ENCODE results near the gene CCNC. TPM values are rescaled to one million over a fixed set of nuclear protein-coding genes. Genes with fewer than 3 reads are reported as not detected.
A peak's percentile ranks its signal among the peaks of the same experiment; 100 is the strongest.

The CCNC gene
- total RNA-seq, 4 donors from 2014 or later = 35.6 to 69.4 (median 67.1) TPM

DNA sequence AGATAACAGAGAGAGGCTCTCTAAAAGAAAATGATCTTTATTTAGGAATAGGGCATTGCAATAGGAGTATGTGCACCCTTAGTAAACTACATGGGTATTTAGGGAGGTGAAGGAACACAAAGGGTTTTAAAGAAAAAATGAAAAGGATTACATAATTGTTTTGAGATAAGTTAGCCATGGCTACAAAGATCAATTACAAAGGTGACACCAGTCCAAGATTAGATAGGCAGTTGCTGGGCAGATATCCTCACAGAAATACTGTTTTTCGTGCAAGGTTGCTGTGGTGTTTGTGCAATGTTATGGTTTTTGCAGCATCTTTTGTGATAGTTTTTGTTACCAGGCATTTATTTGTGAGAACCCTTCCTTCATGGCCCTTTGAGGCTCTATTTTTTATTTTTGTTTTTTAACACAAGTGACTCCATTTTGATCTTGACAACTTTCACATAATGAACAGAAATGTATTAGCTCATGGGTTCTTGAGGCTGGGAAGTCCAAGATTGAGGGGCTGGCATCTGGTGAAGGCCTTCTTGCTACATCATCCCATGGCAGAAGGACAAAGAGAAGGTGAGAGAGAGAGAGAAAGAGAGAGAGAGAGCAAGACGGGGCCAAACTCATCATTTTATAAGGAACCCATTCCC is 5.6 kb upstream of the CCNC start:
- TF ChIP-seq POLR2A (IDR thresholded peaks at IDR 0.05) = no peak
- TF ChIP-seq, protein P1, sequence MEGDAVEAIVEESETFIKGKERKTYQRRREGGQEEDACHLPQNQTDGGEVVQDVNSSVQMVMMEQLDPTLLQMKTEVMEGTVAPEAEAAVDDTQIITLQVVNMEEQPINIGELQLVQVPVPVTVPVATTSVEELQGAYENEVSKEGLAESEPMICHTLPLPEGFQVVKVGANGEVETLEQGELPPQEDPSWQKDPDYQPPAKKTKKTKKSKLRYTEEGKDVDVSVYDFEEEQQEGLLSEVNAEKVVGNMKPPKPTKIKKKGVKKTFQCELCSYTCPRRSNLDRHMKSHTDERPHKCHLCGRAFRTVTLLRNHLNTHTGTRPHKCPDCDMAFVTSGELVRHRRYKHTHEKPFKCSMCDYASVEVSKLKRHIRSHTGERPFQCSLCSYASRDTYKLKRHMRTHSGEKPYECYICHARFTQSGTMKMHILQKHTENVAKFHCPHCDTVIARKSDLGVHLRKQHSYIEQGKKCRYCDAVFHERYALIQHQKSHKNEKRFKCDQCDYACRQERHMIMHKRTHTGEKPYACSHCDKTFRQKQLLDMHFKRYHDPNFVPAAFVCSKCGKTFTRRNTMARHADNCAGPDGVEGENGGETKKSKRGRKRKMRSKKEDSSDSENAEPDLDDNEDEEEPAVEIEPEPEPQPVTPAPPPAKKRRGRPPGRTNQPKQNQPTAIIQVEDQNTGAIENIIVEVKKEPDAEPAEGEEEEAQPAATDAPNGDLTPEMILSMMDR (IDR thresholded peaks at IDR 0.05) = no peak
- Histone ChIP-seq H3K4me1 (peaks cover 0 to 1% (median 0%) of the 10 kb centered on the region in 3 donors), H3K36me3 (no peaks in the 10 kb centered on the region), H3K27me3 (no peaks in the 10 kb centered on the region), H3K4me3 (no peak overlapping the region), H3K9me3 (no peaks in the 10 kb centered on the region), H3K27ac (no peak overlapping the region)
- WGBS, 2 donors = 83 to 87% methylated on average over 2 of the region's 2 CpGs
- no peak for DNase-seq
- intact Hi-C loops (cut with DNase I) = no loop called here

DNA sequence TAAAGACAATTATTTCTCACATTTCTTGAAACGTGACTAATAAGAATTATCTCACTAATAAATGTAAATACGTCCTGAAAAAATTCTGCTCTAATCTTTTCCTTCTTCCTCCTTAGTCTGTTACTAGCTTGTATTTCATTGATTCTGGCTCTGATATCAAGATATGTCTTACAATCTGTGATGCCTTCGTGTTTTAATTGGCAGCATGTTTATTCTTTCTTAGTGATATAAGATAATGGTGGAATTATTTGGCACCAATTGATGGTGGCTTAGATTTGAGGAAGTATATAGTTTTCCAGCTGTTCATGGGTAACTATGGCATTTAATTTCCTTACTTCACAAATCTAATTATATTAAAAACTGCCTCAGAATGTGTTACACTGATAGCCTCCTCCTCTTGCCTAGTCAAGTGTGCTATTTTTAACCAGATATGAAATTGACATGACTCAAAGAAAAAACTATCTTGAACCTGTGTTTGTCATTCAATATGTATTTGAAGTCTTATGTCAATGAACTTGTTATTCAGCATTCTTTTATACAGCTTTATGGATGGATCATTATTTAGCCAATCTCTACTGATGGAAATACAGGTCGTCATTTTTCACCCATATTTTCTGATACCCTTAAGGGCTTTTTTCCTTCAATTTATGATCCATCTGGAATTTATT is 5.3 kb downstream of the CCNC start:
- Histone ChIP-seq H3K4me1 (peaks cover 10 to 45% (median 12%) of the 10 kb centered on the region in 3 donors), H3K9me3 (no peaks in the 10 kb centered on the region), H3K4me3 (no peak overlapping the region), H3K27me3 (no peaks in the 10 kb centered on the region), H3K27ac (peak overlapping the region in 1 of 4 donors; percentile 27), H3K36me3 (peaks cover 0 to 26% (median 0%) of the 10 kb centered on the region in 3 donors)
- intact Hi-C loops (cut with DNase I) = no loop called here
- TF ChIP-seq, protein P1 (IDR thresholded peaks at IDR 0.05) = no peak
- no peak for TF ChIP-seq POLR2A (IDR thresholded peaks at IDR 0.05)
- DNase-seq = no peak
- WGBS, 2 donors = 42 to 46% methylated on average over 4 of the region's 4 CpGs

DNA sequence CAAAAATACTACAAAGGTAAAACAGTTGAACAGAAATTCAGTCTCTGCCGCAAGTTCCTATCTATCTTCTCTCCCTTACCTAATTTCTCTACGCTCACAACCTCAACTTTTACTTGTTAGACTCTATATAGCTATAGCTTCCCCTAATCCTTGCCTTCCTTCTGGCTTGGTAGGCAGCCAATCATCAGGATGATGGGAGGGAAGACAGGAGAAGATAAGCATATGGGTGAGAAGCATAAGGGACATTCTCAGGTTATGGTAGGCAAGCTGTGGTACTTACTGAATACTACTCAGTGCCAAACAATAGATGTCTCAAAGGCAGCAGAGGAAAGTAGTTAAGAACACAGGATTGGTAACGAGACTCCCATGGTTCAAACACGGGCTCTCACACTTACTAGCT is 7.8 kb downstream of the CCNC start:
- Histone ChIP-seq H3K9me3 (no peaks in the 10 kb centered on the region), H3K4me3 (no peak overlapping the region), H3K27ac (no peak overlapping the region), H3K36me3 (peaks cover 0 to 51% (median 0%) of the 10 kb centered on the region in 3 donors), H3K27me3 (no peaks in the 10 kb centered on the region), H3K4me1 (peaks cover 0 to 22% (median 5%) of the 10 kb centered on the region in 3 donors)
- DNase-seq = no peak
- TF ChIP-seq, protein P1 (IDR thresholded peaks at IDR 0.05) = no peak
- no peak for TF ChIP-seq POLR2A (IDR thresholded peaks at IDR 0.05)
- 96 to 98% methylated on average over 4 of the region's 4 CpGs for WGBS, 2 donors
- intact Hi-C loops (cut with DNase I) = no loop called here

DNA sequence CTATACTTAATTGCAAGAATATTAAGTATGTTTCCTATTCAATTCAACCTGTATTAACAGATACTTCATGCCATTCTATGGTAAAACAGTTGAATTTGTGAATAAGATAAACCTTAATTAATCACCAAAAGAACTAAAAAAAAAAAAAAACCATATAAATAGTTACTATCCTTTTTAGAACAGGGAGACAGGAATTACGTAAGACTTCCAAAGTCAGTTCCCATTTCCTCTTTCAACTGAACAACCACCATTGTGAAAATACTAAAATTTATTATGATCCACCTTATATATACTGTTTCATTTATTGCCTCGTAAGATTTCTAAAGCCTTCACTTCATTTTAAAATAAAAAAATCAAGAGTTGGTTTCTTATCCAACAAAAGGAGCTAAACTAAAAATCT is 9.4 kb downstream of the CCNC start:
- intact Hi-C loops (cut with DNase I) = no loop called here
- H3K27me3 ChIP-seq = no peaks in the 10 kb centered on the region
- no peak for DNase-seq
- peaks cover 0 to 67% (median 0%) of the 10 kb centered on the region in 3 donors for H3K36me3 ChIP-seq
- no peaks in the 10 kb centered on the region for H3K9me3 ChIP-seq
- WGBS, 2 donors = 83 to 86% methylated on average over 2 of the region's 2 CpGs
- H3K4me1 ChIP-seq = peaks cover 0 to 18% (median 5%) of the 10 kb centered on the region in 3 donors
- H3K4me3 ChIP-seq = no peak overlapping the region
- TF ChIP-seq, protein P1 (IDR thresholded peaks at IDR 0.05) = no peak
- TF ChIP-seq POLR2A (IDR thresholded peaks at IDR 0.05) = no peak
- H3K27ac ChIP-seq = no peak overlapping the region

DNA sequence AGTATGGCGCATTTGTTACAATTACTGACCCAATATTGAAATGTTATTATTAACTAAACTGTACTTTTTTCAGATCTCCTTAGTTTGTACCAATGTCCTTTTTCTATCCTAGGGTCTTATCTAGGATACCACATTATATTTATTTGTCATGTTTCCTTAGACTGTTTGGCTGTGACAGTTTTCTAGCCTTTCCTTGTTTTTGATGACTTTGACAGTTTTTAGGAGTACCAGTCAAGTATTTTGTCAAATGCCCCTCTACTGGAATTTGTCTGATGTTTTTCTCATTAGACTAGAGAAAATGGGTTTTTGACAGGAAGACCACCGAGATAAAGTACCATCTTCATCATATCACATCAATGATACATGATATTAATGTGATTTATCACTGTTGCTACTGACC is 14.6 kb downstream of the CCNC start:
- Histone ChIP-seq H3K36me3 (peaks cover 0 to 85% (median 0%) of the 10 kb centered on the region in 3 donors), H3K4me3 (no peak overlapping the region), H3K27me3 (no peaks in the 10 kb centered on the region), H3K27ac (no peak overlapping the region), H3K4me1 (no peaks in the 10 kb centered on the region), H3K9me3 (no peaks in the 10 kb centered on the region)
- TF ChIP-seq, protein P1 (IDR thresholded peaks at IDR 0.05) = no peak
- no peak for TF ChIP-seq POLR2A (IDR thresholded peaks at IDR 0.05)
- WGBS, 2 donors = 95 to 96% methylated on average over 2 of the region's 2 CpGs
- intact Hi-C loops (cut with DNase I) = no loop called here
- no peak for DNase-seq
